ENCODE measurements around the gene ZNF324.
A peak's percentile ranks its signal among the peaks of the same experiment; 100 is the strongest.

DNA sequence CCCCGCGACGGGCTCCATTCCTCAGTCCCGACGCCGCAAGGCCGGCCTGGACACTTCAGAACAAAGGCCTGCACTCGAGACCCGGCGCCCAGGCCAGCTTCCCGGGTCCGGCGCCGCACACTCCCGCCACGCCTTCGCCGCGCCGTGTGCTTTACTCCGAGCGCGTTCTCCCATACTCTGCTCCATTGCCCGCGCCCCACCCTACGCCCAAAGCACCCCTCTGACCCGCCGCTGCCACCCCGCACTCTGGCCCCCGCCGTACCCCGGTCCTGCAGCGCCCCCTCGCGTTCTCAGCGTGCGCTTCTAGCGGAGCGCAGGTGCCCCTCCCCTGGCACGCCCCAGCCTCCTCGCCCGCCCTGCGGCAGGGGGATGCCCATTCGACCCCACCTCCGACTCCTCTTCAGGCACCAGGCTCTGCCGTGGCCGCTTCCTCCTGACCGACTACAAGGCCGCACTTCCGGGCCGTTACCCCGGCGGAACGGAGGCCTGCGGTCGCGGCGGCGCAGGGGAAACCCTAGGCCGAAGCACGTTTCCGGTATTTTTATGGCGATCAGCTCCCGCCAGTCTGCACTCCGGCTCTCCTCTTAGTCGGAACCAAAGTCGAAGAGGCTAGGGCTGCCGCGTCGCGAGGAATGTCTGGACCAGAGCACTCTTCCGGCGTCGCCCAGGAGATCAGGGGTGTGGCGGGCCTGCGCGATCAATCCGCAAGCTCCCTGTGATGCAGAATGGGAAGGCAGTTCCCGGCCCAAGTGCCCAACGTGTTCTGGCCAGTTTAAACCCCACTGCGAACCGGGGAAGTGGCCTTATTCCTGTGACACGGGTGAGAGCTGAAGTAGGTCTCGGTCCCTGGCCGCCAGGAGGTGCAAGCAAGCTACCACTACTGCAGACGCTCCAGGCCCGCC lies 52.7 kb downstream of the ZNF324 start, which contains the start of gene ZBTB45:
- TF ChIP-seq, protein P1, sequence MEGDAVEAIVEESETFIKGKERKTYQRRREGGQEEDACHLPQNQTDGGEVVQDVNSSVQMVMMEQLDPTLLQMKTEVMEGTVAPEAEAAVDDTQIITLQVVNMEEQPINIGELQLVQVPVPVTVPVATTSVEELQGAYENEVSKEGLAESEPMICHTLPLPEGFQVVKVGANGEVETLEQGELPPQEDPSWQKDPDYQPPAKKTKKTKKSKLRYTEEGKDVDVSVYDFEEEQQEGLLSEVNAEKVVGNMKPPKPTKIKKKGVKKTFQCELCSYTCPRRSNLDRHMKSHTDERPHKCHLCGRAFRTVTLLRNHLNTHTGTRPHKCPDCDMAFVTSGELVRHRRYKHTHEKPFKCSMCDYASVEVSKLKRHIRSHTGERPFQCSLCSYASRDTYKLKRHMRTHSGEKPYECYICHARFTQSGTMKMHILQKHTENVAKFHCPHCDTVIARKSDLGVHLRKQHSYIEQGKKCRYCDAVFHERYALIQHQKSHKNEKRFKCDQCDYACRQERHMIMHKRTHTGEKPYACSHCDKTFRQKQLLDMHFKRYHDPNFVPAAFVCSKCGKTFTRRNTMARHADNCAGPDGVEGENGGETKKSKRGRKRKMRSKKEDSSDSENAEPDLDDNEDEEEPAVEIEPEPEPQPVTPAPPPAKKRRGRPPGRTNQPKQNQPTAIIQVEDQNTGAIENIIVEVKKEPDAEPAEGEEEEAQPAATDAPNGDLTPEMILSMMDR (conservative IDR thresholded peaks at IDR 0.05; ENCODE audit: low read length): peak; percentile 77
- TF ChIP-seq EZH2phosphoT487 (IDR thresholded peaks at IDR 0.05; ENCODE audit: borderline replicate concordance, low read depth, low read length): no peak
